Breast epithelium (tissue), 3 donors: Measurements from ENCODE around the gene DMD.

Source experiments
- CTCF ChIP-seq, 3 donors: fragments of 450-650 bp; IDR thresholded peaks; one replicate each; pipeline ENCODE4 v1.5.1; 2016 to 2017; ENCODE audit warnings: antibody characterized with exemption in 3 of 3, mild to moderate bottlenecking in 3 of 3, moderate library complexity in 3 of 3
- POLR2A ChIP-seq: fragments of 450-650 bp; IDR thresholded peaks from one replicate; pipeline ENCODE4 v1.6.1; 2016; ENCODE audit warnings: antibody characterized with exemption, mild to moderate bottlenecking, moderate library complexity

DNA sequence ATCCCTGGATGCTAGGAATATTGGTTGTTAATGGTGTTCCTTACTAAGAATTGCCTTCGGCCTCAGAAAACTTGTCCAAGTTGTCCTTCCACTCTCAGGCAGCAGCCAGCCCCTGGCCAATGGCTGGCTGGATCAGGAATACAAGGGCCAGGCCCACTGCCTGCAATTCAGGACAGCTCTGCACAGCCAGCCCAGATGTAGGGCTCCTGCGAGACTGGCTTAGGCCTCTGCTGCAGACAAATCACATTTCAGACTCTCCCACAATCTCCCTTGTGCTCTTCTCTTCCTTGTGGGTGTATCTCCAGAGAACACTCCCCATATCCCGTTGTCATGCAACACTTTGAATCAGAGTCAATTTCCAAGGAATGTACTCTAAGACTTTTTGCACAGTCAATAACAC, 1391.9 kb downstream of the DMD start:
- TF ChIP-seq CTCF (IDR thresholded peaks at IDR 0.05), result no peak
- no peak for TF ChIP-seq POLR2A
